T-helper 2 cell treated with Interferon-gamma antibody and Interleukin-4, amounts not matched to agents 5 μg/mL and 100 μg/mL, for 36 hours (primary cell): Measurements from ENCODE around the gene CCDC61.

Experiments
- DNase-seq: peaks from one replicate; pipeline ENCODE4 v3.0.0; 2021; ENCODE audit warnings: low spot score
- H3K27ac Mint-ChIP-seq: one replicate; pipeline ENCODE4 v1.8.0; 2021; ENCODE audit warnings: mild to moderate bottlenecking, mixed read lengths
- H3K27me3 Mint-ChIP-seq: one replicate; pipeline ENCODE4 v1.8.0; 2021; ENCODE audit warnings: low read depth, mixed read lengths
- H3K36me3 Mint-ChIP-seq: one replicate; pipeline ENCODE4 v1.8.0; 2021; ENCODE audit warnings: low read depth, mixed read lengths
- H3K4me1 Mint-ChIP-seq: one replicate; pipeline ENCODE4 v1.8.0; 2021; ENCODE audit warnings: low read depth, mixed read lengths
- H3K4me3 Mint-ChIP-seq: one replicate; pipeline ENCODE4 v1.8.0; 2022; ENCODE audit warnings: mild to moderate bottlenecking, moderate library complexity, mixed read lengths
- H3K9me3 Mint-ChIP-seq: one replicate; pipeline ENCODE4 v1.8.0; 2021; ENCODE audit warnings: mixed read lengths

Gene CCDC61

GRCh38 chr19:45994456-45994997 is 740 bp upstream of the CCDC61 start:
- no peak for DNase-seq
- Mint-ChIP-seq H3K27ac (no peak overlapping the region), H3K36me3 (peaks cover 7% of the 10 kb centered on the region), H3K4me1 (peaks cover 14% of the 10 kb centered on the region), H3K4me3 (no peak overlapping the region), H3K9me3 (no peaks in the 10 kb centered on the region), H3K27me3 (peaks cover 11% of the 10 kb centered on the region)

- H3K27ac Mint-ChIP-seq: no peak overlapping the region
- H3K9me3 Mint-ChIP-seq: no peaks in the 10 kb centered on the region
- H3K4me1 Mint-ChIP-seq: peaks cover 26% of the 10 kb centered on the region
- peaks cover 10% of the 10 kb centered on the region for H3K36me3 Mint-ChIP-seq
- H3K27me3 Mint-ChIP-seq: peaks cover 4% of the 10 kb centered on the region
- no peak overlapping the region for H3K4me3 Mint-ChIP-seq
- no peak for DNase-seq
Observed at GRCh38 chr19:45995715-45996385, 583 bp downstream of the CCDC61 start.

GRCh38 chr19:45996933-45997332 is 1.7 kb downstream of the CCDC61 start:
- H3K27me3 Mint-ChIP-seq: peaks cover 4% of the 10 kb centered on the region
- H3K4me3 Mint-ChIP-seq: no peak overlapping the region
- H3K36me3 Mint-ChIP-seq: peaks cover 10% of the 10 kb centered on the region
- H3K9me3 Mint-ChIP-seq: no peaks in the 10 kb centered on the region
- H3K4me1 Mint-ChIP-seq: peaks cover 28% of the 10 kb centered on the region
- peak overlapping the region; percentile 22 for H3K27ac Mint-ChIP-seq
- no peak for DNase-seq

GRCh38 chr19:45998834-45999233 is 3.6 kb downstream of the CCDC61 start:
- Mint-ChIP-seq H3K27ac (no peak overlapping the region), H3K9me3 (no peaks in the 10 kb centered on the region), H3K27me3 (peaks cover 4% of the 10 kb centered on the region), H3K36me3 (peaks cover 11% of the 10 kb centered on the region), H3K4me1 (peaks cover 28% of the 10 kb centered on the region), H3K4me3 (no peak overlapping the region)
- no peak for DNase-seq

- Mint-ChIP-seq H3K27ac (peak overlapping the region; percentile 55), H3K4me3 (peak overlapping the region; percentile 63), H3K36me3 (peaks cover 11% of the 10 kb centered on the region), H3K4me1 (peaks cover 28% of the 10 kb centered on the region), H3K9me3 (no peaks in the 10 kb centered on the region), H3K27me3 (peaks cover 4% of the 10 kb centered on the region)
- no peak for DNase-seq
Observed at GRCh38 chr19:45999653-46000121, 4.4 kb downstream of the CCDC61 start.

GRCh38 chr19:46000491-46001246 is 5.4 kb downstream of the CCDC61 start:
- DNase-seq: peak; percentile 47
- peaks cover 14% of the 10 kb centered on the region for H3K36me3 Mint-ChIP-seq
- H3K27me3 Mint-ChIP-seq: peaks cover 4% of the 10 kb centered on the region
- H3K9me3 Mint-ChIP-seq: no peaks in the 10 kb centered on the region
- H3K4me1 Mint-ChIP-seq: peaks cover 28% of the 10 kb centered on the region
- peak overlapping the region; percentile 50 for H3K27ac Mint-ChIP-seq
- peak overlapping the region; percentile 81 for H3K4me3 Mint-ChIP-seq

GRCh38 chr19:46002678-46003275 is 7.5 kb downstream of the CCDC61 start:
- Mint-ChIP-seq H3K27me3 (peaks cover 4% of the 10 kb centered on the region), H3K9me3 (no peaks in the 10 kb centered on the region), H3K27ac (no peak overlapping the region), H3K36me3 (peaks cover 8% of the 10 kb centered on the region), H3K4me1 (peaks cover 22% of the 10 kb centered on the region), H3K4me3 (no peak overlapping the region)
- DNase-seq: no peak

GRCh38 chr19:46006411-46006810 is 11.1 kb downstream of the CCDC61 start:
- peaks cover 15% of the 10 kb centered on the region for H3K36me3 Mint-ChIP-seq
- no peak overlapping the region for H3K27ac Mint-ChIP-seq
- no peak for DNase-seq
- H3K27me3 Mint-ChIP-seq: no peaks in the 10 kb centered on the region
- H3K4me3 Mint-ChIP-seq: no peak overlapping the region
- no peaks in the 10 kb centered on the region for H3K9me3 Mint-ChIP-seq
- no peaks in the 10 kb centered on the region for H3K4me1 Mint-ChIP-seq

GRCh38 chr19:46009530-46010510 is 14.6 kb downstream of the CCDC61 start:
- Mint-ChIP-seq H3K4me1 (peaks cover 5% of the 10 kb centered on the region), H3K27me3 (peaks cover 6% of the 10 kb centered on the region), H3K27ac (no peak overlapping the region), H3K9me3 (no peaks in the 10 kb centered on the region), H3K36me3 (peaks cover 19% of the 10 kb centered on the region), H3K4me3 (no peak overlapping the region)
- DNase-seq: peak; percentile 58

GRCh38 chr19:46014534-46014933 is 19.3 kb downstream of the CCDC61 start:
- Mint-ChIP-seq H3K9me3 (no peaks in the 10 kb centered on the region), H3K27me3 (peaks cover 15% of the 10 kb centered on the region), H3K4me1 (peaks cover 15% of the 10 kb centered on the region), H3K4me3 (peak overlapping the region; percentile 68), H3K27ac (no peak overlapping the region), H3K36me3 (peaks cover 11% of the 10 kb centered on the region)
- no peak for DNase-seq

- Mint-ChIP-seq H3K27me3 (peaks cover 15% of the 10 kb centered on the region), H3K36me3 (peaks cover 12% of the 10 kb centered on the region), H3K9me3 (no peaks in the 10 kb centered on the region), H3K27ac (no peak overlapping the region), H3K4me3 (peak overlapping the region; percentile 67), H3K4me1 (peaks cover 15% of the 10 kb centered on the region)
- DNase-seq: peak; percentile 50
Observed at GRCh38 chr19:46014941-46015686, 19.8 kb downstream of the CCDC61 start.

GRCh38 chr19:46015687-46016425 is 20.6 kb downstream of the CCDC61 start:
- peaks cover 15% of the 10 kb centered on the region for H3K4me1 Mint-ChIP-seq
- peaks cover 15% of the 10 kb centered on the region for H3K27me3 Mint-ChIP-seq
- H3K9me3 Mint-ChIP-seq: no peaks in the 10 kb centered on the region
- H3K36me3 Mint-ChIP-seq: peaks cover 8% of the 10 kb centered on the region
- DNase-seq: peak; percentile 27
- H3K27ac Mint-ChIP-seq: peak overlapping the region; percentile 71
- H3K4me3 Mint-ChIP-seq: peak overlapping the region; percentile 90
